ENCODE results near the gene ZNF12. TPM values are rescaled to one million over a fixed set of nuclear protein-coding genes. Genes with fewer than 3 reads are reported as not detected.

ZNF12 gene
- total and polyA plus RNA-seq, 2 of the 8 experiments (the other 6 are each of a cell fraction or from before 2014, with no cell fraction given): 6.7 to 16.2 TPM

GRCh38 chr7:6729492-6730342, 23.0 kb upstream of the ZNF12 start (continued):
- TF ChIP-seq HDAC2 (IDR thresholded peaks at IDR 0.05; ENCODE audit: borderline replicate concordance in 1 of 2, low read depth in 2 of 2, low read length in 2 of 2) (0 out of 4 replicates have a peak, but pooled peaks of 1 of the 2 experiments have one; percentile 41), SIRT6 (IDR thresholded peaks at IDR 0.05; ENCODE audit: low read length) (no peak), ATF3 (IDR thresholded peaks at IDR 0.05; ENCODE audit: insufficient read depth, low read depth, low read length) (no peak), TBP (IDR thresholded peaks at IDR 0.05; ENCODE audit: low read depth, low read length) (peak; percentile 53; the same call in 1 of the 2 replicates), CREB1 (IDR thresholded peaks at IDR 0.05) (no peak; the same call in 1 of the 2 replicates), ATF2 (IDR thresholded peaks at IDR 0.05; ENCODE audit: low read length) (no peak), SUZ12 (IDR thresholded peaks at IDR 0.05; ENCODE audit: low read length) (no peak), SIX5 (IDR thresholded peaks at IDR 0.05; ENCODE audit: low read depth, low read length) (peak; percentile 51; the same call in 1 of the 2 replicates), RXRA (IDR thresholded peaks at IDR 0.05; ENCODE audit: insufficient read depth, low read depth, low read length) (peak; percentile 46; the same call in 1 of the 2 replicates), SIN3A (conservative IDR thresholded peaks at IDR 0.05 in 1 of 2, IDR thresholded peaks at IDR 0.05 in 1 of 2; ENCODE audit: low read depth in 1 of 2, low read length in 2 of 2) (peak; percentile 13 to 84; a peak in 2 of 4 replicates), PHF8 (conservative IDR thresholded peaks at IDR 0.05; ENCODE audit: low read depth, low read length) (peak; percentile 74), NANOG (IDR thresholded peaks at IDR 0.05; ENCODE audit: insufficient read depth, low read depth, low read length, poor library complexity, severe bottlenecking) (no peak), EP300 (IDR thresholded peaks at IDR 0.05; ENCODE audit: borderline replicate concordance in 1 of 2, low read depth in 2 of 2, low read length in 2 of 2) (no peak; a peak in 1 of 3 replicates), KDM1A (IDR thresholded peaks at IDR 0.05; ENCODE audit: borderline replicate concordance, low read length) (no peak), ZNF274 (IDR thresholded peaks at IDR 0.05; ENCODE audit: borderline replicate concordance, extremely low read depth, low read length) (no peak), SP1 (IDR thresholded peaks at IDR 0.05; ENCODE audit: low read depth, low read length) (peak; percentile 66), CTCF (IDR thresholded peaks at IDR 0.05; ENCODE audit: control extremely low read depth in 1 of 3, insufficient read depth in 1 of 3, low read depth in 1 of 3, low read length in 3 of 3) (no peak)

Measured in H1 (cell line).